ENCODE measurements around the gene DTNBP1. TPM values are rescaled to one million over a fixed set of nuclear protein-coding genes. Genes with fewer than 3 reads are reported as not detected.
A peak's percentile ranks its signal among the peaks of the same experiment; 100 is the strongest.
"Not testable (repeated sequence)": the region's sequence is repeated elsewhere in the genome, so short reads cannot be mapped to it uniquely, and the experiment has no call there.

The DTNBP1 gene
- total RNA-seq, 1 experiment from 2014 or later: 5.4 TPM

GRCh38 chr6:15673666-15674065 lies 10.8 kb upstream of the DTNBP1 start:
- in situ Hi-C loops (cut with HindIII; ENCODE audit: low sequenced_read_pairs): no loop called here
- DNase-seq (ENCODE audit: low spot score): no peak

GRCh38 chr6:15672818-15673217 lies 10.0 kb upstream of the DTNBP1 start:
- DNase-seq (ENCODE audit: low spot score): no peak
- in situ Hi-C loops (cut with HindIII; ENCODE audit: low sequenced_read_pairs): no loop called here

- in situ Hi-C loops (cut with HindIII; ENCODE audit: low sequenced_read_pairs): no loop called here
- no peak for DNase-seq (ENCODE audit: low spot score)
Measured at GRCh38 chr6:15672291-15672690, 9.5 kb upstream of the DTNBP1 start.

- in situ Hi-C loops (cut with HindIII; ENCODE audit: low sequenced_read_pairs): no loop called here
- no peak for DNase-seq (ENCODE audit: low spot score)
Measured at GRCh38 chr6:15668918-15669317, 6.1 kb upstream of the DTNBP1 start.

- in situ Hi-C loops (cut with HindIII; ENCODE audit: low sequenced_read_pairs); DNase-seq (ENCODE audit: low spot score): not testable (repeated sequence)
Measured at GRCh38 chr6:15666896-15667295, 4.1 kb upstream of the DTNBP1 start.

GRCh38 chr6:15665237-15665636 lies 2.4 kb upstream of the DTNBP1 start:
- in situ Hi-C loops (cut with HindIII; ENCODE audit: low sequenced_read_pairs): no loop called here
- DNase-seq (ENCODE audit: low spot score): no peak

GRCh38 chr6:15663130-15663871 lies 473 bp upstream of the DTNBP1 start:
- in situ Hi-C loops (cut with HindIII; ENCODE audit: low sequenced_read_pairs): no loop called here
- no peak for DNase-seq (ENCODE audit: low spot score)

- in situ Hi-C loops (cut with HindIII; ENCODE audit: low sequenced_read_pairs): no loop called here
- peak; percentile 36 for DNase-seq (ENCODE audit: low spot score)
Measured at GRCh38 chr6:15661853-15662325, 939 bp downstream of the DTNBP1 start.

GRCh38 chr6:15659181-15659580 lies 3.6 kb downstream of the DTNBP1 start:
- no peak for DNase-seq (ENCODE audit: low spot score)
- in situ Hi-C loops (cut with HindIII; ENCODE audit: low sequenced_read_pairs): no loop called here

- in situ Hi-C loops (cut with HindIII; ENCODE audit: low sequenced_read_pairs): no loop called here
- no peak for DNase-seq (ENCODE audit: low spot score)
Measured at GRCh38 chr6:15658181-15658744, 4.6 kb downstream of the DTNBP1 start.

- DNase-seq (ENCODE audit: low spot score): no peak
Measured at GRCh38 chr6:15657290-15657689, 5.5 kb downstream of the DTNBP1 start.

GRCh38 chr6:15656145-15656544 lies 6.7 kb downstream of the DTNBP1 start:
- in situ Hi-C loops (cut with HindIII; ENCODE audit: low sequenced_read_pairs): no loop called here
- no peak for DNase-seq (ENCODE audit: low spot score)

More at GRCh38 chr6:15657290-15657689, 5.5 kb downstream of the DTNBP1 start:
- in situ Hi-C loops (cut with HindIII; ENCODE audit: low sequenced_read_pairs): no loop called here

GRCh38 chr6:15654250-15654649 lies 8.6 kb downstream of the DTNBP1 start:
- in situ Hi-C loops (cut with HindIII; ENCODE audit: low sequenced_read_pairs): no loop called here
- DNase-seq (ENCODE audit: low spot score): no peak

- in situ Hi-C loops (cut with HindIII; ENCODE audit: low sequenced_read_pairs): no loop called here
- DNase-seq (ENCODE audit: low spot score): no peak
Measured at GRCh38 chr6:15653581-15653980, 9.2 kb downstream of the DTNBP1 start.

- DNase-seq (ENCODE audit: low spot score); in situ Hi-C loops (cut with HindIII; ENCODE audit: low sequenced_read_pairs): not testable (repeated sequence)
Measured at GRCh38 chr6:15650004-15650559, 12.7 kb downstream of the DTNBP1 start.

GRCh38 chr6:15644904-15645303 lies 17.9 kb downstream of the DTNBP1 start:
- in situ Hi-C loops (cut with HindIII; ENCODE audit: low sequenced_read_pairs): no loop called here
- no peak for DNase-seq (ENCODE audit: low spot score)

- no peak for DNase-seq (ENCODE audit: low spot score)
- in situ Hi-C loops (cut with HindIII; ENCODE audit: low sequenced_read_pairs): no loop called here
Measured at GRCh38 chr6:15643542-15643941, 19.3 kb downstream of the DTNBP1 start.

GRCh38 chr6:15642276-15642675 lies 20.6 kb downstream of the DTNBP1 start:
- in situ Hi-C loops (cut with HindIII; ENCODE audit: low sequenced_read_pairs): no loop called here
- DNase-seq (ENCODE audit: low spot score): no peak

GRCh38 chr6:15638373-15638772 lies 24.5 kb downstream of the DTNBP1 start:
- DNase-seq (ENCODE audit: low spot score): no peak
- in situ Hi-C loops (cut with HindIII; ENCODE audit: low sequenced_read_pairs): no loop called here

GRCh38 chr6:15631432-15631831 lies 31.4 kb downstream of the DTNBP1 start:
- DNase-seq (ENCODE audit: low spot score): no peak
- in situ Hi-C loops (cut with HindIII; ENCODE audit: low sequenced_read_pairs): no loop called here

- DNase-seq (ENCODE audit: low spot score): no peak
- in situ Hi-C loops (cut with HindIII; ENCODE audit: low sequenced_read_pairs): no loop called here
Measured at GRCh38 chr6:15630202-15630601, 32.6 kb downstream of the DTNBP1 start.
